B cell (primary cell): ENCODE data around the gene ERLIN1. TPM values are rescaled to one million over a fixed set of nuclear protein-coding genes. Genes with fewer than 3 reads are reported as not detected.

Experiments used
- ATAC-seq: fragments of 200-7000 bp; cut with Tn5 transposase; one replicate; pipeline ENCODE4 v1.10.0; 2021; ENCODE audit warnings: low read depth, mild to moderate bottlenecking, moderate number of reproducible peaks, moderate library complexity
- CTCF ChIA-PET: fragments of 350-600 bp; sonication (Branson Sonifier 250); formaldehyde crosslinking; loops from one replicate; lab custom pipeline; 2021; ENCODE audit warnings: antibody characterized with exemption, inconsistent platforms; lab: Charles Lee
- POLR2A ChIA-PET: fragments of 350-600 bp; sonication (Branson Sonifier 250); formaldehyde crosslinking; loops from one replicate; lab custom pipeline; 2021; ENCODE audit warnings: antibody characterized with exemption; lab: Charles Lee
- DNase-seq: peaks from one replicate; pipeline ENCODE4 v3.0.0; 2013
- H2AFZ ChIP-seq: 2 replicates; pipeline ENCODE4 v1.6.1; 2012; ENCODE audit warnings: mild to moderate bottlenecking, low read depth, low read length; ENCODE audit not compliant: insufficient read depth, poor library complexity, severe bottlenecking
- H3K27ac ChIP-seq, 2 donors: 1 replicate in 1 of 2; 2 replicates in 1 of 2; pipeline ENCODE4 v1.5.1; 2012 to 2013; ENCODE audit warnings: low read length in 2 of 2, mild to moderate bottlenecking in 2 of 2, moderate library complexity in 1 of 2
- H3K27me3 ChIP-seq, 4 experiments: fragments of 200-600 bp in 1 of 4; sonication (generic) in 1 of 4; replicated peaks in 1 of 4; 1 replicate in 2 of 4; 2 replicates in 2 of 4; pipeline versions ENCODE4 v1.6.1 to v1.7.0; 2013 to 2016; ENCODE audit warnings: low read length in 3 of 4, mild to moderate bottlenecking in 2 of 4, mixed read lengths in 1 of 4, moderate library complexity in 1 of 4; ENCODE audit not compliant: insufficient read depth in 4 of 4, control insufficient read depth in 3 of 4; ENCODE audit errors: control extremely low read depth in 1 of 4
- H3K36me3 ChIP-seq, 2 experiments: replicated peaks in 1 of 2; 1 replicate in 1 of 2; 2 replicates in 1 of 2; pipeline versions ENCODE4 v1.6.1 to v1.7.1; 2013; ENCODE audit warnings: low read length in 1 of 2; ENCODE audit not compliant: insufficient read depth in 2 of 2, control insufficient read depth in 1 of 2; ENCODE audit errors: control extremely low read depth in 1 of 2, extremely low read depth in 1 of 2
- H3K4me1 ChIP-seq, 2 donors: fragments of 200-600 bp in 1 of 2; sonication (generic) in 1 of 2; 1 replicate in 1 of 2; 2 replicates in 1 of 2; pipeline versions ENCODE4 v1.5.1 to v1.6.1; 2013 to 2017; ENCODE audit warnings: low read length in 2 of 2; ENCODE audit not compliant: control insufficient read depth in 2 of 2, insufficient read depth in 2 of 2
- H3K4me2 ChIP-seq: replicated peaks from 2 replicates; pipeline ENCODE3; 2012; ENCODE audit warnings: mild to moderate bottlenecking, low read depth, low read length; ENCODE audit not compliant: poor library complexity, severe bottlenecking
- H3K4me3 ChIP-seq, 5 experiments: fragments of 200-600 bp in 1 of 5; sonication (generic) in 1 of 5; 1 replicate in 3 of 5; 2 replicates in 2 of 5; pipeline versions ENCODE4 v1.5.1 to v1.7.0; 2011 to 2016; ENCODE audit warnings: low read length in 4 of 5, mild to moderate bottlenecking in 4 of 5, low read depth in 2 of 5, control low read depth in 1 of 5, moderate library complexity in 1 of 5; ENCODE audit not compliant: insufficient read depth in 1 of 5; ENCODE audit errors: control extremely low read depth in 1 of 5, extremely low read depth in 1 of 5
- H3K79me2 ChIP-seq: fragments of 200-600 bp; sonication (generic); one replicate; pipeline ENCODE4 v1.6.0; 2016; ENCODE audit warnings: low read length; ENCODE audit not compliant: control insufficient read depth, insufficient read depth
- H3K9ac ChIP-seq: fragments of 200-600 bp; sonication (generic); 2 replicates; pipeline ENCODE4 v1.6.1; 2017; ENCODE audit warnings: mild to moderate bottlenecking, low read length, moderate library complexity
- H3K9me3 ChIP-seq, 3 donors: one replicate each; pipeline versions ENCODE4 v1.6.1 to v1.7.1; 2013; ENCODE audit warnings: low read length in 2 of 3; ENCODE audit not compliant: control insufficient read depth in 2 of 3, insufficient read depth in 1 of 3; ENCODE audit errors: control extremely low read depth in 1 of 3
- H4K20me1 ChIP-seq: 2 replicates; pipeline ENCODE4 v1.6.0; 2012; ENCODE audit warnings: mild to moderate bottlenecking, low read length; ENCODE audit not compliant: insufficient read depth, control insufficient read depth, poor library complexity, severe bottlenecking
- H3K27ac Mint-ChIP-seq: one replicate; pipeline ENCODE4 v1.8.0; 2021; ENCODE audit warnings: mixed read lengths
- H3K27me3 Mint-ChIP-seq: one replicate; pipeline ENCODE4 v1.8.0; 2021; ENCODE audit warnings: mixed read lengths
- H3K4me1 Mint-ChIP-seq: one replicate; pipeline ENCODE4 v1.8.0; 2021; ENCODE audit warnings: mixed read lengths
- H3K4me3 Mint-ChIP-seq: one replicate; pipeline ENCODE4 v1.8.0; 2021; ENCODE audit warnings: mixed read lengths
- H3K9me3 Mint-ChIP-seq: one replicate; pipeline ENCODE4 v1.8.0; 2022; ENCODE audit warnings: mixed read lengths; ENCODE audit not compliant: insufficient read depth
- CTCF ChIP-seq: fragments of 200-600 bp; IDR thresholded peaks from one replicate; pipeline ENCODE4 v1.8.0; 2022; ENCODE audit warnings: antibody characterized with exemption, mild to moderate bottlenecking
- EZH2 ChIP-seq: IDR thresholded peaks from 2 replicates; pipeline ENCODE4 v1.6.1; 2012; ENCODE audit warnings: borderline replicate concordance, low read depth, mild to moderate bottlenecking, moderate library complexity, low read length; ENCODE audit not compliant: insufficient read depth, poor library complexity, severe bottlenecking
- WGBS: methylation state at CpG from one replicate; pipeline ENCODE4 v1.1.5; 2013; ENCODE audit warnings: missing lambda C conversion rate; ENCODE audit not compliant: insufficient coverage; 5-methylcytosine and 5-hydroxymethylcytosine counted together
- intact Hi-C: fragments of 100-400 bp; cut with micrococcal nuclease; formaldehyde crosslinking; loops from one replicate; pipeline ENCODE4 v1.10.0; 2022
- polyA plus RNA-seq: library from polyadenylated mRNA; depleted of rRNA; stranded (reverse); fragments of >200 nt; gene quantifications from 2 replicates; pipeline ENCODE4 v1.2.3, GENCODE V29; 2012
- total RNA-seq, 2 donors: library from RNA; stranded (reverse); fragments of 120-200 nt in 1 of 2; gene quantifications; 1 replicate in 1 of 2; 2 replicates in 1 of 2; pipeline versions ENCODE4 v1.2.3 to v1.2.4, GENCODE V29; 2013 to 2022

The ERLIN1 gene
- total and polyA plus RNA-seq, 2 donors (not counting 1 experiment from before 2014, with no cell fraction given): 4.3 to 9.0 TPM

- no peaks in the 10 kb centered on the region for H3K79me2 ChIP-seq
- H3K4me3 Mint-ChIP-seq: no peak overlapping the region
- no peak for DNase-seq
- peaks cover 0 to 5% of the 10 kb centered on the region in 2 donors for H3K4me1 ChIP-seq
- no peak overlapping the region for H3K9ac ChIP-seq
- intact Hi-C loops: no loop called here
- peaks cover 7% of the 10 kb centered on the region for H3K27me3 Mint-ChIP-seq
- no peak overlapping the region for H2AFZ ChIP-seq
- POLR2A ChIA-PET: no interaction called here
- H3K4me3 ChIP-seq: no peak overlapping the region
- TF ChIP-seq EZH2 (no peak), CTCF (no peak)
- no peaks in the 10 kb centered on the region for H4K20me1 ChIP-seq
- H3K27ac Mint-ChIP-seq: no peak overlapping the region
- H3K27ac ChIP-seq: no peak overlapping the region
- CTCF ChIA-PET: no interaction called here
- H3K4me2 ChIP-seq: no peak overlapping the region
- H3K36me3 ChIP-seq: peaks cover 0 to 15% of the 10 kb centered on the region in 2 experiments
- H3K9me3 ChIP-seq: no peaks in the 10 kb centered on the region
- ATAC-seq: no peak
- H3K9me3 Mint-ChIP-seq: no peaks in the 10 kb centered on the region
- peaks cover 14% of the 10 kb centered on the region for H3K4me1 Mint-ChIP-seq
- H3K27me3 ChIP-seq: no peaks in the 10 kb centered on the region
- 86% methylated on average over 1 of the region's 2 CpGs for WGBS
These were observed 38.8 kb downstream of the ERLIN1 start for GRCh38 chr10:100146875-100147650.

DNA sequence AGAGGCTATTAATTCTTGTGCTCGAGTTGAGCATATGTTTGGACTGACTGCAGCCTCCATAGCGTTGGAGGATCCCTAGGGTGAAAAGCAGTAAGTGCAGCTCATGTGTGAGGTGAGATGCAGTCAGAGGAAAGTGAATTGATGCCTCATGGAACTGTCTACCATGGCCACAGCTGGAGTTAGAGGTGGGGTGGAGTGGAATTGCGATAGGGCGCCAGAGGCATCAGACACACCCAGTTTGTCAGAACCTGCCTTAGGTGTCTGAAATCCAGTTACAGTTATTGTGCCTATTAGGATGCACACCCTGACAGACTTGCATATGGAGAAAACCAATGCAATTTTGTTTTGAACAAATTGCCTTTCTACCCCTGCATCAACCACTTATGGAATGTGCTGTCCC is 39.4 kb downstream of the ERLIN1 start:
- ATAC-seq: no peak
- H3K27ac ChIP-seq: no peak overlapping the region
- no peak for DNase-seq
- H3K9me3 ChIP-seq: no peaks in the 10 kb centered on the region
- no peak overlapping the region for H3K4me3 Mint-ChIP-seq
- no peak overlapping the region for H3K4me2 ChIP-seq
- H3K36me3 ChIP-seq: peaks cover 0 to 8% of the 10 kb centered on the region in 2 experiments
- H3K9ac ChIP-seq: no peak overlapping the region
- H2AFZ ChIP-seq: no peak overlapping the region
- no peaks in the 10 kb centered on the region for H3K79me2 ChIP-seq
- peaks cover 0 to 1% (median 0%) of the 10 kb centered on the region in 4 experiments for H3K27me3 ChIP-seq
- no peak for TF ChIP-seq CTCF
- no peak for TF ChIP-seq EZH2
- ChIA-PET POLR2A (no interaction called here), CTCF (no interaction called here)
- no peaks in the 10 kb centered on the region for H4K20me1 ChIP-seq
- H3K9me3 Mint-ChIP-seq: no peaks in the 10 kb centered on the region
- H3K27ac Mint-ChIP-seq: no peak overlapping the region
- intact Hi-C loops: no loop called here
- H3K4me1 Mint-ChIP-seq: peaks cover 14% of the 10 kb centered on the region
- 100% methylated on average over 4 of the region's 4 CpGs for WGBS
- no peak overlapping the region for H3K4me3 ChIP-seq
- peaks cover 0 to 5% of the 10 kb centered on the region in 2 donors for H3K4me1 ChIP-seq
- peaks cover 12% of the 10 kb centered on the region for H3K27me3 Mint-ChIP-seq
